B cell (primary cell): ENCODE data around the gene DLG1. TPM values are rescaled to one million over a fixed set of nuclear protein-coding genes. Genes with fewer than 3 reads are reported as not detected.

Experiments
- ATAC-seq: fragments of 200-7000 bp; cut with Tn5 transposase; one replicate; pipeline ENCODE4 v1.10.0; 2021; ENCODE audit warnings: low read depth, mild to moderate bottlenecking, moderate number of reproducible peaks, moderate library complexity
- CTCF ChIA-PET: fragments of 350-600 bp; sonication (Branson Sonifier 250); formaldehyde crosslinking; loops from one replicate; lab custom pipeline; 2021; ENCODE audit warnings: antibody characterized with exemption, inconsistent platforms; lab: Charles Lee
- POLR2A ChIA-PET: fragments of 350-600 bp; sonication (Branson Sonifier 250); formaldehyde crosslinking; loops from one replicate; lab custom pipeline; 2021; ENCODE audit warnings: antibody characterized with exemption; lab: Charles Lee
- DNase-seq: peaks from one replicate; pipeline ENCODE4 v3.0.0; 2013
- H2AFZ ChIP-seq: 2 replicates; pipeline ENCODE4 v1.6.1; 2012; ENCODE audit warnings: mild to moderate bottlenecking, low read depth, low read length; ENCODE audit not compliant: insufficient read depth, poor library complexity, severe bottlenecking
- H3K27ac ChIP-seq, 2 donors: 1 replicate in 1 of 2; 2 replicates in 1 of 2; pipeline ENCODE4 v1.5.1; 2012 to 2013; ENCODE audit warnings: low read length in 2 of 2, mild to moderate bottlenecking in 2 of 2, moderate library complexity in 1 of 2
- H3K27me3 ChIP-seq, 4 experiments: fragments of 200-600 bp in 1 of 4; sonication (generic) in 1 of 4; replicated peaks in 1 of 4; 1 replicate in 2 of 4; 2 replicates in 2 of 4; pipeline versions ENCODE4 v1.6.1 to v1.7.0; 2013 to 2016; ENCODE audit warnings: low read length in 3 of 4, mild to moderate bottlenecking in 2 of 4, mixed read lengths in 1 of 4, moderate library complexity in 1 of 4; ENCODE audit not compliant: insufficient read depth in 4 of 4, control insufficient read depth in 3 of 4; ENCODE audit errors: control extremely low read depth in 1 of 4
- H3K36me3 ChIP-seq, 2 experiments: replicated peaks in 1 of 2; 1 replicate in 1 of 2; 2 replicates in 1 of 2; pipeline versions ENCODE4 v1.6.1 to v1.7.1; 2013; ENCODE audit warnings: low read length in 1 of 2; ENCODE audit not compliant: insufficient read depth in 2 of 2, control insufficient read depth in 1 of 2; ENCODE audit errors: control extremely low read depth in 1 of 2, extremely low read depth in 1 of 2
- H3K4me1 ChIP-seq, 2 donors: fragments of 200-600 bp in 1 of 2; sonication (generic) in 1 of 2; 1 replicate in 1 of 2; 2 replicates in 1 of 2; pipeline versions ENCODE4 v1.5.1 to v1.6.1; 2013 to 2017; ENCODE audit warnings: low read length in 2 of 2; ENCODE audit not compliant: control insufficient read depth in 2 of 2, insufficient read depth in 2 of 2
- H3K4me2 ChIP-seq: replicated peaks from 2 replicates; pipeline ENCODE3; 2012; ENCODE audit warnings: mild to moderate bottlenecking, low read depth, low read length; ENCODE audit not compliant: poor library complexity, severe bottlenecking
- H3K4me3 ChIP-seq, 5 experiments: fragments of 200-600 bp in 1 of 5; sonication (generic) in 1 of 5; 1 replicate in 3 of 5; 2 replicates in 2 of 5; pipeline versions ENCODE4 v1.5.1 to v1.7.0; 2011 to 2016; ENCODE audit warnings: low read length in 4 of 5, mild to moderate bottlenecking in 4 of 5, low read depth in 2 of 5, control low read depth in 1 of 5, moderate library complexity in 1 of 5; ENCODE audit not compliant: insufficient read depth in 1 of 5; ENCODE audit errors: control extremely low read depth in 1 of 5, extremely low read depth in 1 of 5
- H3K79me2 ChIP-seq: fragments of 200-600 bp; sonication (generic); one replicate; pipeline ENCODE4 v1.6.0; 2016; ENCODE audit warnings: low read length; ENCODE audit not compliant: control insufficient read depth, insufficient read depth
- H3K9ac ChIP-seq: fragments of 200-600 bp; sonication (generic); 2 replicates; pipeline ENCODE4 v1.6.1; 2017; ENCODE audit warnings: mild to moderate bottlenecking, low read length, moderate library complexity
- H3K9me3 ChIP-seq, 3 donors: one replicate each; pipeline versions ENCODE4 v1.6.1 to v1.7.1; 2013; ENCODE audit warnings: low read length in 2 of 3; ENCODE audit not compliant: control insufficient read depth in 2 of 3, insufficient read depth in 1 of 3; ENCODE audit errors: control extremely low read depth in 1 of 3
- H4K20me1 ChIP-seq: 2 replicates; pipeline ENCODE4 v1.6.0; 2012; ENCODE audit warnings: mild to moderate bottlenecking, low read length; ENCODE audit not compliant: insufficient read depth, control insufficient read depth, poor library complexity, severe bottlenecking
- H3K27ac Mint-ChIP-seq: one replicate; pipeline ENCODE4 v1.8.0; 2021; ENCODE audit warnings: mixed read lengths
- H3K27me3 Mint-ChIP-seq: one replicate; pipeline ENCODE4 v1.8.0; 2021; ENCODE audit warnings: mixed read lengths
- H3K4me1 Mint-ChIP-seq: one replicate; pipeline ENCODE4 v1.8.0; 2021; ENCODE audit warnings: mixed read lengths
- H3K4me3 Mint-ChIP-seq: one replicate; pipeline ENCODE4 v1.8.0; 2021; ENCODE audit warnings: mixed read lengths
- H3K9me3 Mint-ChIP-seq: one replicate; pipeline ENCODE4 v1.8.0; 2022; ENCODE audit warnings: mixed read lengths; ENCODE audit not compliant: insufficient read depth
- CTCF ChIP-seq: fragments of 200-600 bp; IDR thresholded peaks from one replicate; pipeline ENCODE4 v1.8.0; 2022; ENCODE audit warnings: antibody characterized with exemption, mild to moderate bottlenecking
- EZH2 ChIP-seq: IDR thresholded peaks from 2 replicates; pipeline ENCODE4 v1.6.1; 2012; ENCODE audit warnings: borderline replicate concordance, low read depth, mild to moderate bottlenecking, moderate library complexity, low read length; ENCODE audit not compliant: insufficient read depth, poor library complexity, severe bottlenecking
- WGBS: methylation state at CpG from one replicate; pipeline ENCODE4 v1.1.5; 2013; ENCODE audit warnings: missing lambda C conversion rate; ENCODE audit not compliant: insufficient coverage; 5-methylcytosine and 5-hydroxymethylcytosine counted together
- intact Hi-C: fragments of 100-400 bp; cut with micrococcal nuclease; formaldehyde crosslinking; loops from one replicate; pipeline ENCODE4 v1.10.0; 2022
- polyA plus RNA-seq: library from polyadenylated mRNA; depleted of rRNA; stranded (reverse); fragments of >200 nt; gene quantifications from 2 replicates; pipeline ENCODE4 v1.2.3, GENCODE V29; 2012
- total RNA-seq, 2 donors: library from RNA; stranded (reverse); fragments of 120-200 nt in 1 of 2; gene quantifications; 1 replicate in 1 of 2; 2 replicates in 1 of 2; pipeline versions ENCODE4 v1.2.3 to v1.2.4, GENCODE V29; 2013 to 2022

The DLG1 gene
- total and polyA plus RNA-seq, 2 donors (not counting 1 experiment from before 2014, with no cell fraction given) = 23.4 to 114 TPM

DNA sequence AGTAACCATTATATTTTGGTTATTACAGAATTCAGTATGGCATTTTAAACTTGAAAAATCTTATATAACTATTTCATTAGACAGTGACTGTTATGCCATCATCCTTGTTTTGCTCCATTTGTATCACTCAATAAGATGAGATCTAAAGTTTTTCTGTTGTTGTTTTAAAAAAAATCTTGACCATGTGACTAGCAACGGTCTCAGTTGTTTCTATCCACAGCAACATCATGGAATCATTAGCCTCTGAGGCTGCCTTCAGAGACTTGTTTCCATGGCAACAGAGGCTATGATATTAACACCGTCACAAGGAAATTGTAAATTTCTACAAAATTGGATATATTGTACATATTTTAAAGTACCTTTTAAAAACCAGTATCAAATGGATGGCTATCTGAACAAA, 129.8 kb downstream of the DLG1 start:
- Mint-ChIP-seq H3K27me3 (no peaks in the 10 kb centered on the region), H3K27ac (no peak overlapping the region), H3K4me3 (no peak overlapping the region), H3K4me1 (no peaks in the 10 kb centered on the region), H3K9me3 (no peaks in the 10 kb centered on the region)
- H3K27ac ChIP-seq = no peak overlapping the region
- DNase-seq = no peak
- ChIA-PET CTCF (interaction anchor here (0.6 to 0.9 kb wide), 2 partner anchors 33 to 342 kb away, joined by 3 to 5 read pairs; no protein-coding TSS in a partner anchor), POLR2A (no interaction called here)
- ATAC-seq = no peak
- peaks cover 5 to 7% of the 10 kb centered on the region in 2 experiments for H3K36me3 ChIP-seq
- H3K4me1 ChIP-seq = no peaks in the 10 kb centered on the region
- WGBS = no CpG with 5 or more reads among the region's 2 CpGs
- H3K4me3 ChIP-seq = no peak overlapping the region
- no peak overlapping the region for H3K9ac ChIP-seq
- TF ChIP-seq CTCF (no peak), EZH2 (no peak)
- peaks cover 5% of the 10 kb centered on the region for H4K20me1 ChIP-seq
- H3K27me3 ChIP-seq = no peaks in the 10 kb centered on the region
- H3K4me2 ChIP-seq = no peak overlapping the region
- no peaks in the 10 kb centered on the region for H3K9me3 ChIP-seq
- no peaks in the 10 kb centered on the region for H3K79me2 ChIP-seq
- intact Hi-C loops = no loop called here
- no peak overlapping the region for H2AFZ ChIP-seq

DNA sequence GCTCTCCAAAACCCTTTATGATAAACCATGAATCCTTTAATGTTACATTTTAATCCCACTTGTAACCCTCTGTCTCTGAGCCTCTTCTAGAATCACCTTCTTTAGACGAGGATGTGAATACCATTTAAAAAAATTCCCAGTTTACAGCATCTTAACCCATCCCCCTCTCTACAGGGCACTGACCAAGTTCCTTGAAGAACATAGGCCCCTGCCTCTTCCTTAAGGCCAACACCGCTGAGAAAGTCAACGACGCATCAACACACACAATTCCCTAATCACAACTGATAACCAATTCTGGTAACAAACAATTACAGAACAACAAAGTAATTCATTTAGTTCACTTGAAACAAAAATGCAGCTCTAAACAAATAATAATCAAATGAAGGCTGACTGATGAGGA, 130.3 kb downstream of the DLG1 start:
- Histone ChIP-seq H3K4me3 (no peak overlapping the region), H3K27ac (no peak overlapping the region), H3K9me3 (no peaks in the 10 kb centered on the region), H3K4me1 (no peaks in the 10 kb centered on the region), H3K27me3 (no peaks in the 10 kb centered on the region), H4K20me1 (peaks cover 5% of the 10 kb centered on the region), H3K9ac (no peak overlapping the region), H2AFZ (no peak overlapping the region), H3K4me2 (no peak overlapping the region), H3K79me2 (no peaks in the 10 kb centered on the region), H3K36me3 (peaks cover 5 to 7% of the 10 kb centered on the region in 2 experiments)
- H3K4me3 Mint-ChIP-seq = no peak overlapping the region
- DNase-seq (no peak), ATAC-seq (no peak)
- no peak overlapping the region for H3K27ac Mint-ChIP-seq
- WGBS = 100% methylated on average over 4 of the region's 4 CpGs
- POLR2A ChIA-PET = no interaction called here
- intact Hi-C loops = no loop called here
- H3K27me3 Mint-ChIP-seq = no peaks in the 10 kb centered on the region
- H3K4me1 Mint-ChIP-seq = no peaks in the 10 kb centered on the region
- CTCF ChIA-PET = no interaction called here
- H3K9me3 Mint-ChIP-seq = no peaks in the 10 kb centered on the region
- TF ChIP-seq EZH2 = no peak
- no peak for TF ChIP-seq CTCF
